PC-9 (cell line): Measurements from ENCODE around the gene MTF2. TPM values are rescaled to one million over a fixed set of nuclear protein-coding genes. Genes with fewer than 3 reads are reported as not detected.
"Not testable (repeated sequence)": the region's sequence is repeated elsewhere in the genome, so short reads cannot be mapped to it uniquely, and the experiment has no call there.

Experiments used
- Bru-seq: library from RNA; stranded (reverse); fragments of 400-500 nt; gene quantifications from one replicate; lab custom pipeline; 2021; lab: Mats Ljungman, UMichigan
- BruChase-seq, 2 experiments: library from RNA; stranded (reverse); fragments of 400-500 nt; gene quantifications; one replicate each; lab custom pipeline; 2021; lab: Mats Ljungman, UMichigan
- BruUV-seq: library from RNA; stranded (reverse); fragments of 400-500 nt; replicated peaks from 2 replicates; lab custom pipeline; 2021; lab: Mats Ljungman, UMichigan
- CTCF ChIA-PET: fragments of 300-600 bp; sonication (Branson Sonifier 250); formaldehyde crosslinking; loops from one replicate; lab custom pipeline; 2022; ENCODE audit warnings: antibody characterized with exemption; lab: Charles Lee
- POLR2A ChIA-PET: fragments of 300-600 bp; sonication (Branson Sonifier 250); formaldehyde crosslinking; loops from one replicate; lab custom pipeline; 2022; ENCODE audit warnings: antibody characterized with exemption; ENCODE audit not compliant: unreplicated experiment; lab: Charles Lee
- DNase-seq, 2 experiments: peaks; one replicate each; pipeline versions ENCODE4 v3.0.0 to v3.0.0-alpha.2; 2015 to 2022; ENCODE audit warnings: mixed read lengths in 1 of 2
- H2AFZ ChIP-seq: fragments of 200-600 bp; sonication (generic); 2 replicates; pipeline ENCODE4 v1.8.1; 2017; ENCODE audit warnings: antibody characterized with exemption
- H3F3A ChIP-seq: fragments of 200-600 bp; sonication (generic); 2 replicates; pipeline ENCODE4 v1.8.1; 2017; ENCODE audit warnings: antibody characterized with exemption, mild to moderate bottlenecking, low read depth; ENCODE audit not compliant: insufficient read depth
- H3K27ac ChIP-seq: fragments of 200-600 bp; sonication (generic); 2 replicates; pipeline ENCODE4 v1.6.1; 2016; ENCODE audit warnings: mixed run types
- H3K27me3 ChIP-seq: fragments of 200-600 bp; sonication (generic); 2 replicates; pipeline ENCODE4 v1.6.1; 2016; ENCODE audit warnings: low read depth, mixed run types; ENCODE audit not compliant: insufficient read depth
- H3K36me3 ChIP-seq: fragments of 200-600 bp; sonication (generic); 2 replicates; pipeline ENCODE4 v1.6.1; 2016; ENCODE audit warnings: low read depth, mixed run types
- H3K4me1 ChIP-seq: fragments of 200-600 bp; sonication (generic); replicated peaks from 2 replicates; pipeline ENCODE4 v1.6.1; 2016; ENCODE audit warnings: mixed run types; ENCODE audit not compliant: insufficient read depth
- H3K4me2 ChIP-seq: fragments of 200-600 bp; sonication (generic); 2 replicates; pipeline ENCODE4 v1.6.1; 2017; ENCODE audit warnings: mixed run types
- H3K4me3 ChIP-seq: fragments of 200-600 bp; sonication (generic); 2 replicates; pipeline ENCODE4 v1.6.1; 2016; ENCODE audit warnings: mixed run types
- H3K79me2 ChIP-seq: fragments of 200-600 bp; sonication (generic); 2 replicates; pipeline ENCODE4 v1.6.1; 2017; ENCODE audit warnings: low read depth, mixed run types
- H3K9me2 ChIP-seq: fragments of 200-600 bp; sonication (generic); 2 replicates; pipeline ENCODE4 v1.8.1; 2017; ENCODE audit warnings: mild to moderate bottlenecking; ENCODE audit not compliant: insufficient read depth
- H3K9me3 ChIP-seq: fragments of 200-600 bp; sonication (generic); 2 replicates; pipeline ENCODE4 v1.8.1; 2016; ENCODE audit warnings: low read depth; ENCODE audit not compliant: insufficient read depth
- H4K20me1 ChIP-seq: fragments of 200-600 bp; sonication (generic); 2 replicates; pipeline ENCODE4 v1.8.1; 2017; ENCODE audit not compliant: insufficient read depth
- CTCF ChIP-seq: fragments of 200-600 bp; sonication (generic); conservative IDR thresholded peaks from 2 replicates; pipeline ENCODE4 v1.6.1; 2017; ENCODE audit warnings: mixed run types, antibody characterized with exemption, mild to moderate bottlenecking, moderate library complexity
- EZH2 ChIP-seq: fragments of 200-600 bp; sonication (generic); IDR thresholded peaks from 2 replicates; pipeline ENCODE4 v1.8.0; 2017; ENCODE audit warnings: antibody characterized with exemption, low read depth
- intact Hi-C: fragments of 100-400 bp; cut with micrococcal nuclease; formaldehyde crosslinking; loops from one replicate; pipeline ENCODE4 v1.10.0; 2022; ENCODE audit not compliant: unreplicated experiment
- long read RNA-seq: library from polyadenylated mRNA; stranded (forward); transcript quantifications from one replicate; pipeline ENCODE4 v2.0.0, GENCODE V29; 2022
- total RNA-seq: library from RNA; stranded (reverse); gene quantifications from 2 replicates; pipeline ENCODE4 v1.2.3, GENCODE V29; 2021

The MTF2 gene
- total RNA-seq (31.7 and 38.6 TPM in 2 replicates), Bru-seq, nascent RNA (percentile 92 among the genes with signal in this experiment), BruChase-seq, experiment 1, labeled RNA remaining after a 2-hour chase (percentile 94 among the genes with signal in this experiment), BruChase-seq, experiment 2, labeled RNA remaining after a 6-hour chase (percentile 80 among the genes with signal in this experiment)
- long read RNA-seq, full-length matches to known transcripts, result 40 of 58 reads
- long read RNA-seq, partial matches to known transcripts, result 7 of 58 reads
- long read RNA-seq, other reads (novel, unspliced or antisense), result 11 of 58 reads

GRCh38 chr1:93078986-93079654 lies at the start of gene MTF2:
MTF2 (plus strand) TSS chr1:93079283; CDS start chr1:93079527, 244 bp downstream.
- Histone ChIP-seq H3K4me1 (peaks cover 25% of the 10 kb centered on the region), H3K9me3 (no peaks in the 10 kb centered on the region), H3K4me2 (peak within 1 kb of the TSS; percentile 89), H3K4me3 (peak within 1 kb of the TSS; percentile 87), H3K79me2 (peaks cover 50% of the 10 kb centered on the region), H3K27ac (peak within 1 kb of the TSS; percentile 58), H3K27me3 (no peaks in the 10 kb centered on the region), H2AFZ (peak within 1 kb of the TSS; percentile 100), H3K9me2 (no peaks in the 10 kb centered on the region), H4K20me1 (peaks cover 28% of the 10 kb centered on the region), H3F3A (peaks cover 6% of the 10 kb centered on the region; the same call in 1 of the 2 replicates), H3K36me3 (peaks cover 16% of the 10 kb centered on the region)
- intact Hi-C loops, result loop anchor here (1.0 to 2.0 kb wide), 2 partner anchors 64 to 101 kb away; partner anchors contain the start of genes CCDC18 and TMED5
- DNase-seq, result peak; percentile 91 to 95
- TSS peak; percentile 32 for BruUV-seq
- TF ChIP-seq CTCF, result no peak
- no peak for TF ChIP-seq EZH2
- ChIA-PET CTCF (interaction anchor here (0.5 to 1.3 kb wide), 4 partner anchors 129 to 960 kb away, joined by 3 to 6 read pairs (median 4); no protein-coding TSS in a partner anchor), POLR2A (interaction anchor here (0.5 to 1.2 kb wide), 6 partner anchors 13 to 1180 kb away, joined by 3 to 22 read pairs (median 4); no protein-coding TSS in a partner anchor)

DNA sequence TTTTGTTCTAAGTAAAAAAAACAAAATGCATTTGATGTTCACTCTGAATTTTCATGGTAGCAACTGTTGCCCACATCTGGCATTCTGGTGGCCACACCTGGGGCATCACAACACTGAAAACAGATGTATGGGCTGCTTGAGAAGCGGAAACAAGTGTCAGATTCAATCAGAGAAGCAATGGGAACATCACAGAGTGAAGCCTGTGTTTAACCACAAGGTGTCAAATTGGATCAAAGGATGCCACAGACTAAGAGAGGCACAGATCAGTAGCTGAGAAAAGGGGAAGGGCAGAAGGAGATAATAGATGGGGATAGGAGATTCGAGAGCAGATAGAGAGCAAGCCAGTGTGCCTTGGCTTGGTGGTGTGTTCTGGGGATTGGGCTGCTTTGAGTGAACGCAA lies 49.8 kb upstream of the MTF2 start:
- no peaks in the 10 kb centered on the region for H3K27me3 ChIP-seq
- TF ChIP-seq CTCF (no peak), EZH2 (no peak)
- no peaks in the 10 kb centered on the region for H3K9me3 ChIP-seq
- no peaks in the 10 kb centered on the region for H3F3A ChIP-seq
- ChIA-PET CTCF (no interaction called here), POLR2A (no interaction called here)
- no peaks in the 10 kb centered on the region for H3K9me2 ChIP-seq
- no peaks in the 10 kb centered on the region for H3K79me2 ChIP-seq
- DNase-seq, result no peak
- H4K20me1 ChIP-seq, result no peaks in the 10 kb centered on the region
- BruUV-seq, result no TSS peak
- intact Hi-C loops, result no loop called here
- H3K36me3 ChIP-seq, result no peaks in the 10 kb centered on the region
- H3K27ac ChIP-seq, result no peak overlapping the region
- H3K4me1 ChIP-seq, result no peaks in the 10 kb centered on the region
- H2AFZ ChIP-seq, result no peak overlapping the region
- no peak overlapping the region for H3K4me3 ChIP-seq
- no peak overlapping the region for H3K4me2 ChIP-seq

GRCh38 chr1:93030191-93030590 lies 48.9 kb upstream of the MTF2 start:
- H3K9me3 ChIP-seq, DNase-seq, H3K79me2 ChIP-seq, H3K27ac ChIP-seq, BruUV-seq, H4K20me1 ChIP-seq, H3K36me3 ChIP-seq, POLR2A ChIA-PET, H3F3A ChIP-seq, H3K27me3 ChIP-seq, CTCF ChIA-PET, H2AFZ ChIP-seq, intact Hi-C loops, H3K4me3 ChIP-seq, H3K4me1 ChIP-seq, H3K9me2 ChIP-seq, H3K4me2 ChIP-seq: not testable (repeated sequence)
